GM21576 (cell line): Measurements from ENCODE around the gene GLRB.
"Not testable (repeated sequence)": the region's sequence is repeated elsewhere in the genome, so short reads cannot be mapped to it uniquely, and the experiment has no call there.

Experiments
- ATAC-seq: cut with Tn5 transposase; IDR thresholded peaks from one replicate; pipeline ENCODE4 v1.9.1; 2021; ENCODE audit warnings: mild to moderate bottlenecking, moderate library complexity; ENCODE audit not compliant: unreplicated experiment

GLRB gene

DNA sequence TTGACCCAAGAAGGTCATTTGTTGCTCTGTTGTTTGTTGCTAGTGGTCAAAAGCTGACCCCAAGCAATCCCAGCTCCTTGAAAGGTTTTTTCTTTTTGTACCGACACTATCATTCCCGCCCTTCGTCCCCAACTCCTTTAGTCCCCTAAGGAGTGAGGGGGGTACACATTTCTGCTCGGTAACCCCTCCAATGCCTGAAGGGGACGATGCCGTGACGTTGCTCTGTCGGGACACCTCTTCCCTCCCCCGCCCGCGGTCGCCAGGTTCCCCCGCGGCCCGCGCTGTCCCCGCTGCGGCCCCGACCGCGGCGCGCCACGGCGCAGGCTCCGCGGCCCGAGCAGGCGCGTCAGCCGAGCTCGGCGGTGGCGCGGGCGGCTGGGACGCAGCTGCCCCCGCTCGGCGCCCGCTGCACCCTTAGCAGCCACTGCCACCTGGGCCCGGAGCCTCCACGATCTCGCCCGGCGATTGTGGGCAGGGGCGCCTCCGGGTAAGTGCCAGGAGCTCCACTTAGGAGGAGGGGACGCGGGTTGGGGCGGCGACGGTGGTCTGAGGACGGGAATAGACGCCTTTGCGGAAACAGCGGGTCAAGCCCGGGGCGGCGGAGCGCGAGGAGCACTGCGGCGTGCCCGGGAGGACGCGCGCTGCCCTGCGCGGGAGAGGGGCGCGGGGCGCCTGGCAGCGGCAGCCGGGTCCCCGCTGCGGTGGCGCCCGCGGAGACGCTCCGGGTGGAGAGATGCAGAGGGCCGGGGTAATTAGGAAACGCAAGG is at the start of gene GLRB:
Gene GLRB, plus strand, starts transcription at position 340 of the 767 bp plus-strand sequence. CDS start 1,875 bp downstream, outside the sequence.
- ATAC-seq: no peak

DNA sequence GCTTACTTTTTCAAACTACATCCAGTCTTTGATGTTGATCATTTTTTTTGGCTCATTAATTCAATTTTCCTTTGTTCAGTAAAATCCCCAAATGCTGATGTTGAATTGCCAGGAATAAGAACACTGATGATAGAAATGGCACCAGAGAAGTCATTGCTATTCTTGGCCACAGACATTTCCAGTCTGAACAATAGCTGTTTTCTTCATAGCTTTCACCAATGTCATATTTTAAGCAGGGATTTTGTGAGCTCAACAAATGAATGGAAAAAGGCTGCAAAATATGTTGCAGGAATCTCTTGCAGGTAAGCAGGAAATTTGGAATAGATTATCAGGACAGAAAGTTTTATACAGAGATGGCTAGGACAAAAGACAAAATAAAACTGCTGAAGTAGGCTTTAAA is 40.5 kb upstream of the GLRB start:
- no peak for ATAC-seq

DNA sequence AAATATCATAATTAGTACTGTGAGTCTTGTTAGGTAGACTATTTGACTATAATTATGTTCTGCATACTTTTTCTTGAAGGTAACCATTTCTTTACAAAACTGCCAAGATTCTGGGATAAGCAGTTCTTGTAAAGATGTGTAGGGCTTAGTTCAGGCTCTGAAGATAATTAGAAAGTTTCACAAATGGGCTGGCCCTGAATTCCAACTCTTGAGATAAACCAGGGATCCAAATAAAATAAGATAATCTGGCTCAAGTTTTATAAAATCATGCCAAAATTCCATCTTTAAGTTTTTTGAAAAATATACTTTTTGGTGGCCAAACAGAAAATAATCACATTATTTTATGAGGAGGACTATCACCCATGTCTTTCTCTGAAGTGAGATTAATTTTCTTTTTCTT is 35.5 kb upstream of the GLRB start:
- no peak for ATAC-seq

DNA sequence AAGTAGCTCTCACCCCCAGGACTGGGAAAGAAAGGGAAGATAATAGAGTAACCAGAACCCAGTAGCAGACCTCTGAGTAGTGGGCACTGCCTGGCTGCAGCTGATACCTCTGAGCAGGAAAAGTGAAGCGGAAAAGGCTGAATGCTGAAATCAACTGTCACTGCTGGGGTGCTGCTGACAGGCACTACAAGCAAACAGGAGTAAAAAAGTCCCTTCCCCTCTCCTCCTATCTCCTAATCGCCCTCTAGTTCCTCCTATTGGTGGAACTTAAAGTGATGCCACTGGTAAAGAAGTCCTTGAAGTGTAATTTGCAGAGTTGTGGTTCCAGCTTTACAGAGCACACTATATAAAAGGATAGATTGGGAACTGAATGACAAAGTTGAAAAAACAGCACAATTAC is 32.8 kb upstream of the GLRB start:
- no peak for ATAC-seq

DNA sequence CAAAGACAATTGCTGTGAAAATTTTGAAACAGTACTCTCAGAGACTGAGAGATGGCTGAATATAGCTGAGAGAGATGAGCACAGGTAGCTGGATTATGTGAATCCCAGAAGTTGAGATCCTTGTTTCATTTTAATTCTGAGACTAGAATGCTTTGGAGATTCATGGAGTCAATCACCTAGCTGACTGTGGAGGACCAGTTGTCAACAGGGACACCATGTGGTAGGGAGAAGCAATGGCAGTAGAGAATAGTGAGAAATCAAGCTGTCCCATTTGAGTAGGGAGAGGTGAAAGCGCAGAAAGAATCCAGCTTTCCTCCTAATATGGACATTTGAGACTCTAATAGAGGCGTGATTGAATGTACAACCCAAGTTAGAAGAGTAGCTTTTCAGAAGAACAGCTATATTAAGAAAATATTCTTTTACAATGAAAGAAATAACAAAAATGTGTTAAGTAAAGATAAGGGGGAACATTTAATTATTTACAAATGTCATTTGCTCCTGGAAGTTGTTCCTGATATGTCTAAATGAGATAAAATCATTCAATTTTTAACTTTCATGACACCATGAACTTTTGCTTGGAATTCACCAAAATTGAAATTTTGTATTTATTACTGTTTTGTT is 30.3 kb upstream of the GLRB start:
- ATAC-seq: peak; percentile 81

DNA sequence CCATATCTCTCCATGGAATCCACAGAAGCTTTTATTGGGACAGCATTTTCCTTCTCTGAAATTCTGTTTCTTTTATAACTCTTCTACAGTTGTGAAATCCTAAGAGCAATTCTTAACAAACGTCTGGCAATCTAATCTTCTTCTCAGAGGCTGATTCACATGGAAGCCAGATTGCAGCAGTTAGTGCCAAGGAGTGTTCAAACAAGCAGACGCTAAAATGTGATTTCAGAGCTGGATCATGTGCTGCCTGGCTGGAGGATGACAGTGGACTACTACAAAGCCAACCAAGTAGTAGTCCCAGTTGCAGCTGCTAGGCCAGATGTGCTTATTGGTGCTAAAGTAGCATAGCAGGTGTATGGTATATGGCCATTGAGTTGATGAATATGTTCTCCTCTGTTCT is 27.7 kb upstream of the GLRB start:
- ATAC-seq: no peak

DNA sequence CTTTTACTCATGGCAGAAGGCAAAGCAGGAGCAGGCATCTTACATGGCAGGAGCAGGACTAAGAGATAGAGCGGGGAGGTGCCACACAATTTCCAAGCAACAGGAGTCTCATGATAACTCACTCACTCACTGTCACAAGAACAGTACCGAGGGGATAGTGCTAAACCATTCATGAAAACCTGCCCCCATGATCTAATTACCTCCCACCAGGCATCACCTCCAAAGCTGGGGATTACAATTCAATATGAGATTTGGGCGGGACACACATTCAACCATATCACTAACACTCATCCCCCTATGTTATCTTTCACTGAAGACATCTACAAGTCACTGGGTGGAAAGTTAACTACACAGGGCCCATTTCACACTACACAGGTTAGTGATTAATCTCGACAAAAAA is 25.4 kb upstream of the GLRB start:
- ATAC-seq: no peak

DNA sequence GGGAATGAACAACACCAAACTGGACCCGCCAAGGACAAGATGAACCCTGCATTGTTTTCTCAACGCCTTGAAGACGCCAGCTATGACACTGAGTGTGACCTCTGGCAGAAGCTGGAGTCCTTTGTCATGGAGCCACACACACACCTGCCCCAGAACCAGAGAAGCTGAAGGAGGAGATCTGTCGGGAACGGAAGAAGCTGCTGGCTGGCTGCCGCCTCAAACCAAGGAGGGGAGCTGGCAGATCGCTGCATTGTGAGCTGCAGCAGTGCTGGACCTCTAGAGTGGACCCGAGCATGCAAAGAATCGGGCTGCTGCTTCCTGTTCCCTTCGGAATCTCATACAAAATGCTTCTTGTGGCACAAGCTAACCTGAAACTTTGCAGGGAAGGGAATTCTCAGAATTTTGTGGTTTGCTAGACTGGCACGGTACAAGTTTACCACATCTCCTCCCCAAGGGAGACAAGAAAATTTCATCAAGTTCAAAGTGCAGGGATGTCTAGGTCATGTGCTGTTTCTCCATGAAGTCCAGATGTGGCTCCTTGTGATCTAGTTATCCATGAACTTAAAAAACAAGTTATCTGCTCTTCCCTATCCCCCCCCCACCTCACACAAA is 23.4 kb upstream of the GLRB start:
- no peak for ATAC-seq

DNA sequence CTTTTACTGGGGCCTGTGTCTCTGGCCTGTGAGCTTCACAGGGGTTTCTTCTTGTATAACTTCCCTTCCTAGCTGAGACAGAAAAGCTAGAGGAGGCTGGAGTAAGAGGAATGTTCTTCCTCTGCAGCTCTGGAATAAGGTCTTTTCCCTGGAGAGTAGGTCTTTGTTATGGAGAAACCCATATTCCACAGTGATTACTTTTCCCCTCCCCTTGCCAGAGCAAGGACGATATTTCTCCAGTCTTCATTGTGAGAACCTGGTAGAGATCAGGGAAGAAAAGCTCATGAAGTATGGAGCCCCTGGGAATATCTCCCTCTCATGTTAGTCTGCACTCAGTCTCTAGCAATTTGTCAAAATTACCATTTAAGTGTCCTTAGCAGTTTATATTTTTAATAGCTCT is 18.7 kb upstream of the GLRB start:
- no peak for ATAC-seq

DNA sequence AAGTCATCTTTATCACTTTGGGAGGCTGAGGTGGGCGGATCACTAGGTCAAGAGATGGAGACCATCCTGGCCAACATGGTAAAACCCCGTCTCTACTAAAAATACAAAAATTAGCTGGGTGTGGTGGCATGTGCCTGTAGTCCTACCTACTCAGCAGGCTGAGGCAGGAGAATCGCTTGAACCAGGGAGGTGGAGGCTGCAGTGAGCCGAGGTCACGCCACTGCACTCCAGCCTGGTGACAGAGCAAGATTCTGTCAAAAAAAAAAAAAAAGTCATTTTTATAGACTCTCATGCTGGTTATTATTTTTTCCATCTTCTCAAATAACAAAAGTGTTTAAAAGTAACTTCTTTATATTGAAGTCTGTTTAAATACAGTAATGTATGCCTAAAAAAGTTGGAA is 17.1 kb upstream of the GLRB start:
- not testable (repeated sequence) for ATAC-seq

DNA sequence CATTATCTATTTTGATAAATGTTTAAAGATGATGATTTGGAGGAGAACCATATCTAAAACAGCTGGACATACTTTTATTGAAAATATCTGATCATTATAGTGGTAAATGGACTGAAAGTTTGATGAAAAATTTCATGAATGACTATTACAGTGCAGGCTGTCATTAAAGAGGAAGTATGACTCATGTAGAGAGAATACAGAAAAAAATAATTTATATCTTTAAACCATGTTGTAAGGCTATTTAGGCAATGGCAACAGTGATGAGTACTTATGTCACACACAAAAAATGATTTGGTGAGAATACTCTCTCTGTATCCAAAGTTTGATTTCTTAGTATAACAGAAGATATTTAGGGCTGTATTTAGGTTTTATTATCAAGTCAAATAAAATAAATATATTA is 3.9 kb upstream of the GLRB start:
- ATAC-seq: no peak

DNA sequence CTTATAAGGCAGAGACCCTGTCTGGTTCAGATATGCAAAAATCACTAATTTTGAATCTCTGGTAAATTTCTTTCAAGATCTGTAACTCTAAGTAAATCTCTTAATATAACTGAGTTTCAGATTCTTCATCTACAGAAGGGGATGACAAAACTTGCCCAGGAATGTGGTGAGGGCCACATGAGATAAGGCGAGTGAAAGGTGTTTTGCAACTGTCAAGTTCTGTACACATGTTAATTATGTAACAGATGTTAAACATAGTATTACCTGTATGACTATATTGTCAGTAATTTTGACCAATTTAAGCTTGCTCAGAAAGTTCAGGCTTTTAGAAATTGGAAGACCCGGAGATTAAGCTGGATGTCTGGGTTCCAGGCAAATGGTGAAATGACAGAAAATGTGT is 549 bp upstream of the GLRB start:
- no peak for ATAC-seq

DNA sequence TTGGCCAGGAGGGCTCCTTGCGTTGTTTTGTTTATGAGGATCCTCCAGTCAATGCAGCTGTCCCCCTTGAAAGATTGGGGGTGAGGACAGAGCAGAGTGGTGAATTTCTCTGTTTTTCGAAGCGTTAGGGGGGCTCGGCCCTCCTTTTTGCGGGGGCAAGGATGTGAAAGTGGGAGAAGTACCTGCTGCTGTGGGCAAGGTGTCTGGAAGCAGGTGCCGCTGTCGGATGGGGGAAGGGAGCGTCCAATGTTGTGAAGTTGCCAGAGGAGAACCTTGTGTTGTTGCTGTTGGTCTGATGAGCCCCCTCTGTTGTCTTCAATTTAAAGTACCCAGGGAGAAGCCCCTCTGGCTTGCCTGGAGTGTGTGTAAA is 613 bp downstream of the GLRB start:
- ATAC-seq: no peak

DNA sequence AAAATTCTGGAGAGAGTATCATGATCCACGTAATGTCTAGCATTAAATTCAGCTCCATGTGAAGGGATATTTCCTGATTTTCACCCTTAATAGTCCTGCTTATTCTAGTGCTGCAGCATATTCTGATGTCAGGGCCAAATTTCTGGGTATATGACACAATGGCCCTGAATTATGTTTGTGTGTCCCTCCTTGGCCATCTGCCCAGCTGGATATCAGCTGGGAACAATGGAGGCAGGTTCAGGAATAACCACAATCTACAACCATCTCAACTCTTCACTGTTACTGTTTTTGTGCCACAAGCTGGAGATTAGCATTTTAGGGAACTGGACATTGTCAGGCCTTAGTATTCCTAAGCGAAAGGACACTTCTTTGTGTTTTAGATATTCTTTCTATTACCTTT is 3.5 kb downstream of the GLRB start:
- ATAC-seq: no peak

DNA sequence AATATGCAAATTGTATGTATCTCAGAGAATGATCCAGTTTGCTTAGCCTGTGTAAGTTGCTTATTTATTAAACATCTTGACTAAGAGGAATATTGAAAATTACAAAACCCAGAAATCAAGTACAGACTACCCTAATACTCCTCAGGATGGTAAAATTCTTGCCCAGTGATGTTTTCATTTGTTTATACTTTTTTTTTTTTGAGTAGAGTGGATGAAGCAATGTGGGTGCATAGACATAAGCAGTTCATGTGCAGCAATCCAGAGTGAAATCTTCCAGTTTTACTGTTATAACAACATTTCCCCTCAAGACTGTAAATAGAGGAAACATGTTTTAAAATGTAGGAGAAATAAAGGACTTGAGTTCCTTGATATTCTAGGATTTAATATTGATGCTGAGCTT is 4.7 kb downstream of the GLRB start:
- no peak for ATAC-seq

DNA sequence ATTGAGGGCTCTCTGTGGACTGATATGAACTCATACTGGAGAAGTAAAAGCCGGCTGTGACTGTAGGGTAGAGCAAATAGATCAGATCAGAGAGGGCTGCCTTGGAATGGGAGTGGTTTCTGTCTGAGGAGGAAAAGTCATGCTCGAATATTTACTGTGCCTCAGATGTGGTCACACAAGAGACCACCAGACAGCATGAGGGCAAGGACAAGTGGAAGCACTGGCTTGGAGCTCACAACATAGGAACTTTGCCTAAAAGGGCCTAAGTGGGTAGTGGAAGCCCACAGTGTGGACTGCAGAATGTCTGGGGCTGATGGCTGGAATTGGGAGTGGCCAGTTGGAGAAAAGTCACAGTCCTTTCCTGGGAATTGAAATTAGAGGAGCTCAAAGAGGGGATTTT is 19.8 kb downstream of the GLRB start:
- ATAC-seq: no peak

DNA sequence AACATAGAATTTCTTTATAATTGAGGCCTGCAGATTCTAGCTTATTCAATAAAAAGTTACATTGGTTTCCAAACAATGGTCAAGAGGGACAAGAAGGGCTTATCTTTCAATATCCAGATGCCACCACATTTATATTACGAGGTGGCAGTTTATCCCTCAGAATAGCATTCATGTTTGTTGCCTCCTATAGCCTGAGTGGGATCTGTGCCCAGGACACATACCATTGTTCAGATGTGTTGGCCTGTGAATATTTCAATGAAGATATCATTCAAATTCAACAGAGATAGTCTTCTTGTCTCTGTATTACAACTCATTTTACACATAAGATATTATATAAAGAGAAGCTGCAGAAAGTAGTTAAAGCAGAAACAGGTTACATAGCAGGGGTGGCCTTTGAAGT is 20.5 kb downstream of the GLRB start:
- ATAC-seq: no peak

DNA sequence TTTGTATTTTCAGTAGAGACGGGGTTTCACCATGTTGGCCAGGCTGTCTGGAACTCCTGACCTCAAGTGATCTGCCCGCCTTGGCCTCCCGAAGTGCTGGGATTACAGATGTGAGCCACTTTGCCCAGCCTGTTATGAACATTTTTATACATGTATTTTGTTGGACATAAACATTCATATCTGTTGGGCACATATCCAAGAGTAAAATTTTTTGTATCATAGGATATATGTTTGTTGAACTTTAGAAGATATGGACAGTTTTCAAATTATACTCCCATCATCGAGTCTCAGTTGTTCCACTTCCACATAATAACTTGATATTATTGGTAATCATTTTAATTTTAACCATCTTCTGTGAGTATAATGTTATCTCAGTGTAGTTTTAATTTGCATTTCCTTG is 23.6 kb downstream of the GLRB start:
- ATAC-seq: no peak

DNA sequence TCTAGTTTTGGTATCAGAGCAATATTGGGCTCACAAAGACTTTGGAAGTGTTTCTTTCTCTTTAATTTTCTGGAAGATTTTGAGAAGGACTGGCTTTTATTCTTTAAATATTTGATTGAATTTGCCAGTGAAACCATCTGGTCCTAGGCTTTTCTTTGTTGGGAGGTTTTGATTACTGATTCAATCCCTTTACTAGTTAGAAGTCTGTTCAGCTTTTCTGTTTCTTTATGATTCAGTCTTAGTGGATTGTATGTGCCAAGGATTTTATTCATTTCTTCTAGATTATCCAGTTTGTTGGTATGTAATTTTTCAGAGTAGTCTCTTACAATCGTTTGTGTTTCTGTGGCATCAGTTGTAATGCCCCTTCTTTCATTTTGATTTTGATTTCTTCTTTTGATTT is 28.6 kb downstream of the GLRB start:
- no peak for ATAC-seq

DNA sequence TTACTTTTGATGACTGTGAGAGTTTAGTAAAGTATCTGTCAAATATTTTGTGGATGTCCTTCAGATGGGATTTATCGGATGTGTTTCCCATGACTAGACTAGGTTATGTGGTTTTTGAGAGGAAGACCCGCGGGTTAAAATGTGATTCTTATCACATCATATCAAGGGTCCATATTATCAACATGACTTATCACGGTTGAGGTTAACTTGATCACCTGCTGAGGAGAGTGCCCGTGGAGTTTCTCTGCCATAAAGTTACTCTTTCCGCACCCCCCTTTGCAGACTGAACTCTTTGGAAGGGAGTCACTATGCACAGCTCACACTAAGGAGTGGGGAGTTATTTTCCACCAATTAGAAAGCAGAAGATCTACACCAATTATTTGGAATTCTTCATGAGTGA is 38.7 kb downstream of the GLRB start:
- ATAC-seq: no peak

DNA sequence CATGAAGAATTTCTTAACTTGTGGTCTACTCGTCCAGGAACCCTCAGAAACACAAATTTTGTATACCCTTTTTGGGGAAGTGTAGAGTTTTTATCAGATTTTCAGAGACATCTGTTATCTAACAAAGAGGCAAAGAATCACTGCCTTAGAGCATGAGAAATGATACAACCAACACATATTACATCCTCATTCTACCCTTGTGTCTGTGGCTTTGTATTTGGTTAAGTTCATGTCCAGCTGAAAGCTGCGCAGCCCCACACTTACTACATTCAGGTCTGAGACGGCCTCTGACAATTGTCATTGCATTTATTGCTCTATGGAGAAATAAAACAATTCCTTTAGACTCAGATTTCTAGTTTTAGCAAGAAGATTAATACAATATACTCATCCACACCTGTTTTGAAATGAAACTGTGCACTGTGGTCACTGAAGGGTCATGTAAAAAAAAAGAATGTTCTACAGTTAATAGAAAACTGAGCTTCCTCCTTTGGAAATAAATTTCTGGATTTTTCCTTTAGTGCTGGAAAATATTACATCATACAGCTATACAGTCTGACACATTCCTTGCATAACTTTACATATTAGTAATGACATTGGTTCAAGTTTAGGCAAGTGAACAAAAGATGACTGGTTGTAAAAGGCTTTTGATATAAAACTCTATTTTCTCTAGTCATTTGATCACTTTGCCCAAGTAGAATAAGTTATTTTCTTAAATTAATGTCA is 39.8 kb downstream of the GLRB start:
- ATAC-seq: no peak

DNA sequence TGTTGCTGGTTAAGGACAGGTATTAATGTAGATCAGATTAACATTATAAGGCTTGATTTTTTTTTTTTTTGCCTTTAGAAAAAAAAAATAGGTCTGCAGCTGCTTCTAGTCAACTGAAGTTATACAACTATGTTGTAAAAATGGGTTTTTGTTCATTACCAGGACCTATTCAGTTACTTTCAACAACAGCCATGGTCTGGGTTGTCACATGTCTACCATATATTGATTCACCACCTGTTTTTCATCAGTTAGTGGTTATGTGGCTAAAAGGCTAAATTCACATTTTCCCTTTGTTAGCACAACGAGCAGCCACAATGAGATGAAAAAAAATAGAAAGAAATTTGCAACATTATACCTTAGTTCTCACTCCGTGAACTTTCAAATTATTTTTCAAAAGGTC is 45.5 kb downstream of the GLRB start:
- ATAC-seq: no peak
